ENCODE measurements around the gene PLIN5. TPM values are rescaled to one million over a fixed set of nuclear protein-coding genes. Genes with fewer than 3 reads are reported as not detected.

The PLIN5 gene
- total RNA-seq, 1 donor from 2014 or later: 4.8 TPM

- Mint-ChIP-seq H3K27me3 (ENCODE audit: low read depth) (no peaks in the 10 kb centered on the region), H3K4me3 (no peak overlapping the region), H3K9me3 (no peaks in the 10 kb centered on the region), H3K36me3 (ENCODE audit: low read depth) (peaks cover 3% of the 10 kb centered on the region), H3K4me1 (no peaks in the 10 kb centered on the region), H3K27ac (ENCODE audit: unreplicated experiment) (no peak overlapping the region)
- no peak for TF ChIP-seq CTCF (conservative IDR thresholded peaks at IDR 0.05)
- no peak for DNase-seq (ENCODE audit: low read depth, low spot score)
Observed at GRCh38 chr19:4501691-4502090, 33.3 kb downstream of the PLIN5 start.

- Mint-ChIP-seq H3K36me3 (ENCODE audit: low read depth) (no peaks in the 10 kb centered on the region), H3K9me3 (no peaks in the 10 kb centered on the region), H3K4me3 (no peak overlapping the region), H3K27me3 (ENCODE audit: low read depth) (no peaks in the 10 kb centered on the region), H3K27ac (ENCODE audit: unreplicated experiment) (no peak overlapping the region), H3K4me1 (no peaks in the 10 kb centered on the region)
- no peak for DNase-seq (ENCODE audit: low read depth, low spot score)
- no peak for TF ChIP-seq CTCF (conservative IDR thresholded peaks at IDR 0.05)
Observed at GRCh38 chr19:4500841-4501591, 34.0 kb downstream of the PLIN5 start.

GRCh38 chr19:4499855-4500254, 35.2 kb downstream of the PLIN5 start:
- Mint-ChIP-seq H3K4me1 (no peaks in the 10 kb centered on the region), H3K27me3 (ENCODE audit: low read depth) (no peaks in the 10 kb centered on the region), H3K27ac (ENCODE audit: unreplicated experiment) (no peak overlapping the region), H3K4me3 (no peak overlapping the region), H3K36me3 (ENCODE audit: low read depth) (no peaks in the 10 kb centered on the region), H3K9me3 (no peaks in the 10 kb centered on the region)
- TF ChIP-seq CTCF (conservative IDR thresholded peaks at IDR 0.05): no peak
- no peak for DNase-seq (ENCODE audit: low read depth, low spot score)

GRCh38 chr19:4499318-4499717, 35.7 kb downstream of the PLIN5 start:
- no peak overlapping the region for H3K27ac Mint-ChIP-seq (ENCODE audit: unreplicated experiment)
- no peak for DNase-seq (ENCODE audit: low read depth, low spot score)

GRCh38 chr19:4498694-4499093, 36.3 kb downstream of the PLIN5 start:
- Mint-ChIP-seq H3K9me3 (no peaks in the 10 kb centered on the region), H3K27ac (ENCODE audit: unreplicated experiment) (no peak overlapping the region), H3K27me3 (ENCODE audit: low read depth) (no peaks in the 10 kb centered on the region), H3K4me1 (no peaks in the 10 kb centered on the region), H3K4me3 (no peak overlapping the region), H3K36me3 (ENCODE audit: low read depth) (no peaks in the 10 kb centered on the region)
- DNase-seq (ENCODE audit: low read depth, low spot score): no peak
- TF ChIP-seq CTCF (conservative IDR thresholded peaks at IDR 0.05): no peak

More at GRCh38 chr19:4499318-4499717, 35.7 kb downstream of the PLIN5 start:
- no peaks in the 10 kb centered on the region for H3K4me1 Mint-ChIP-seq
- no peaks in the 10 kb centered on the region for H3K27me3 Mint-ChIP-seq (ENCODE audit: low read depth)
- H3K9me3 Mint-ChIP-seq: no peaks in the 10 kb centered on the region
- H3K4me3 Mint-ChIP-seq: no peak overlapping the region
- H3K36me3 Mint-ChIP-seq (ENCODE audit: low read depth): no peaks in the 10 kb centered on the region
- no peak for TF ChIP-seq CTCF (conservative IDR thresholded peaks at IDR 0.05)
